Measurements from ENCODE around the gene KIF1A.
"Not testable (repeated sequence)": the region's sequence is repeated elsewhere in the genome, so short reads cannot be mapped to it uniquely, and the experiment has no call there.

DNA sequence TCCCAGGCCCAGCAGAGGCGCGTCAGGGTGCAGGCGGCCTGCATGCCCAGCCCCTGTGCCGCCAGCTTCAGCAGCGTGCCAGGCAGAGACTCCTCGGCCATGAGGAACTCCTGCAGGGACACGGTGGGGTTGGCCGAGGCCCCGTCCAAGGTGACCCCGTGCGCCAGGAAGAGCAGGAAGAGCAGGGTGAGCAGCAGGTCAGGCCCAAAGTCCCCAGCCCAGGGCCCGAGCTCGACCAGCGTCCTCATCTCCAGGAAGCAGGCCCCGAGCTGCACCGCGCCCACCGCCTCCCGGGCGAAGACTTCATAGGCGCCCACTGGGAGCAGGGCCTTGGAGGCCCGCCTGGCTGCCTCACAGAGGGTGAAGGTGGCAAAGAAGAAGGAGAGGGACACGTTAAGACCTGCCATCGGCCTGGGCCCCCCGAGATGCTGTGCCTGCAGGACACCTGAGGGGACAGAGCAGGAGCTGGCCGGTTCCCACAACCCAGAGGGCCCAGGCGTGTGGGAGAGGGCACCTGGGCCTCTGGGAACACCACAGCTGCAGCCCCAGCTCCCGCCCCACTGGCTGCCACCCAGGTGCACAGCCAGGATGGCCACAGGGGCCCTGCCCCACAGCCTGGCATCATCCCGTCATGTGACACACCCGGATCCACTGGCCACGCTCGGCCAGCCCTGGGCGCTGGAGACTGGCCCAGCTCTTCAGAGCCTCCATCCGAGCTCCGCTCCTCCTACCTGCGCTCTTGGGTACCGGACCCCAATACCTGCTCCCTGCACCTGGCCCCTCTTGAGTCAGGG, 137.4 kb downstream of the KIF1A start, which contains the start of gene AQP12B:
- TF ChIP-seq, protein P1, sequence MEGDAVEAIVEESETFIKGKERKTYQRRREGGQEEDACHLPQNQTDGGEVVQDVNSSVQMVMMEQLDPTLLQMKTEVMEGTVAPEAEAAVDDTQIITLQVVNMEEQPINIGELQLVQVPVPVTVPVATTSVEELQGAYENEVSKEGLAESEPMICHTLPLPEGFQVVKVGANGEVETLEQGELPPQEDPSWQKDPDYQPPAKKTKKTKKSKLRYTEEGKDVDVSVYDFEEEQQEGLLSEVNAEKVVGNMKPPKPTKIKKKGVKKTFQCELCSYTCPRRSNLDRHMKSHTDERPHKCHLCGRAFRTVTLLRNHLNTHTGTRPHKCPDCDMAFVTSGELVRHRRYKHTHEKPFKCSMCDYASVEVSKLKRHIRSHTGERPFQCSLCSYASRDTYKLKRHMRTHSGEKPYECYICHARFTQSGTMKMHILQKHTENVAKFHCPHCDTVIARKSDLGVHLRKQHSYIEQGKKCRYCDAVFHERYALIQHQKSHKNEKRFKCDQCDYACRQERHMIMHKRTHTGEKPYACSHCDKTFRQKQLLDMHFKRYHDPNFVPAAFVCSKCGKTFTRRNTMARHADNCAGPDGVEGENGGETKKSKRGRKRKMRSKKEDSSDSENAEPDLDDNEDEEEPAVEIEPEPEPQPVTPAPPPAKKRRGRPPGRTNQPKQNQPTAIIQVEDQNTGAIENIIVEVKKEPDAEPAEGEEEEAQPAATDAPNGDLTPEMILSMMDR (IDR thresholded peaks at IDR 0.05; ENCODE audit: poor library complexity, severe bottlenecking) = not testable (repeated sequence)
- not testable (repeated sequence) for TF ChIP-seq POLR2AphosphoS5 (IDR thresholded peaks at IDR 0.05); EZH2 (IDR thresholded peaks at IDR 0.05; ENCODE audit: borderline replicate concordance, insufficient read depth, low read length, poor library complexity, severe bottlenecking); TAF1 (IDR thresholded peaks at IDR 0.05; ENCODE audit: low read depth); MXI1 (conservative IDR thresholded peaks at IDR 0.05; ENCODE audit: poor library complexity, severe bottlenecking); RAD21 (conservative IDR thresholded peaks at IDR 0.05); EP300 (conservative IDR thresholded peaks at IDR 0.05; ENCODE audit: poor library complexity, severe bottlenecking)
